DOHH2 (cell line): Measurements from ENCODE around the gene CALHM3.

Experiments used
- H3F3A ChIP-seq: fragments of 200-600 bp; sonication (generic), shearing (Covaris generic); 2 replicates; pipeline ENCODE4 v1.6.0; 2016; ENCODE audit warnings: antibody characterized with exemption, mild to moderate bottlenecking; ENCODE audit not compliant: control insufficient read depth, insufficient read depth
- H3K27ac ChIP-seq: fragments of 200-600 bp; sonication (generic); 2 replicates; pipeline ENCODE4 v1.5.1; 2014; ENCODE audit warnings: low read depth, mild to moderate bottlenecking, low read length, moderate library complexity
- H3K27me3 ChIP-seq: fragments of 200-600 bp; sonication (generic); 2 replicates; pipeline ENCODE4 v1.6.1; 2014; ENCODE audit warnings: mild to moderate bottlenecking, low read length, mixed read lengths; ENCODE audit not compliant: control insufficient read depth
- H3K36me3 ChIP-seq: fragments of 200-600 bp; sonication (generic); 2 replicates; pipeline ENCODE4 v1.6.1; 2014; ENCODE audit warnings: mild to moderate bottlenecking, low read length, moderate library complexity, mixed read lengths; ENCODE audit not compliant: control insufficient read depth
- H3K4me1 ChIP-seq: fragments of 200-600 bp; sonication (generic); 2 replicates; pipeline ENCODE4 v1.6.1; 2014; ENCODE audit warnings: mild to moderate bottlenecking, low read length, mixed read lengths; ENCODE audit not compliant: control insufficient read depth
- H3K4me2 ChIP-seq: fragments of 200-600 bp; sonication (generic); 2 replicates; pipeline ENCODE4 v1.6.0; 2014; ENCODE audit warnings: mild to moderate bottlenecking, low read length, moderate library complexity
- H3K4me3 ChIP-seq: fragments of 200-600 bp; sonication (generic); 2 replicates; pipeline ENCODE4 v1.5.1; 2014; ENCODE audit warnings: mild to moderate bottlenecking, low read length, mixed read lengths
- H3K79me2 ChIP-seq: fragments of 200-600 bp; sonication (generic); 2 replicates; pipeline ENCODE4 v1.6.1; 2014; ENCODE audit warnings: mild to moderate bottlenecking, low read length, mixed read lengths; ENCODE audit not compliant: control insufficient read depth
- H3K9me2 ChIP-seq: fragments of 200-600 bp; sonication (generic); replicated peaks from 2 replicates; pipeline ENCODE4 v1.6.1; 2014; ENCODE audit warnings: mild to moderate bottlenecking, low read length, mixed read lengths; ENCODE audit not compliant: control insufficient read depth
- H3K9me3 ChIP-seq: fragments of 200-600 bp; sonication (generic); 2 replicates; pipeline ENCODE4 v1.6.1; 2014; ENCODE audit warnings: antibody characterized with exemption, low read length, mixed read lengths; ENCODE audit not compliant: control insufficient read depth, insufficient read depth
- H4K20me1 ChIP-seq: fragments of 200-600 bp; sonication (generic); 2 replicates; pipeline ENCODE4 v1.6.0; 2014; ENCODE audit warnings: low read depth, mild to moderate bottlenecking, antibody characterized with exemption, low read length, moderate library complexity; ENCODE audit not compliant: control insufficient read depth, insufficient read depth
- CTCF ChIP-seq: fragments of 200-600 bp; sonication (generic); IDR thresholded peaks from one replicate; pipeline ENCODE4 v1.5.1; 2014; ENCODE audit warnings: antibody characterized with exemption, mild to moderate bottlenecking, low read depth, low read length; ENCODE audit not compliant: poor library complexity, severe bottlenecking
- EZH2phosphoT487 ChIP-seq: fragments of 200-600 bp; sonication (generic); IDR thresholded peaks from 2 replicates; pipeline ENCODE4 v1.6.1; 2017; ENCODE audit warnings: borderline replicate concordance, mild to moderate bottlenecking, antibody characterized with exemption, low read length, moderate library complexity, mixed read lengths

CALHM3 gene

GRCh38 chr10:103478671-103479070, 369 bp downstream of the CALHM3 start:
- H3K79me2 ChIP-seq, result no peaks in the 10 kb centered on the region
- TF ChIP-seq CTCF (no peak), EZH2phosphoT487 (no peak)
- H3K27me3 ChIP-seq, result no peaks in the 10 kb centered on the region
- no peak overlapping the region for H3K4me3 ChIP-seq
- no peaks in the 10 kb centered on the region for H3K36me3 ChIP-seq
- no peak overlapping the region for H3K27ac ChIP-seq
- no peak overlapping the region for H3K4me2 ChIP-seq
- H4K20me1 ChIP-seq, result no peaks in the 10 kb centered on the region
- peaks cover 26% of the 10 kb centered on the region for H3K4me1 ChIP-seq
- no peaks in the 10 kb centered on the region for H3K9me3 ChIP-seq
- H3F3A ChIP-seq, result peaks cover 4% of the 10 kb centered on the region
- H3K9me2 ChIP-seq, result no peaks in the 10 kb centered on the region

GRCh38 chr10:103476046-103476768, 2.8 kb downstream of the CALHM3 start:
- no peaks in the 10 kb centered on the region for H3K9me3 ChIP-seq
- no peaks in the 10 kb centered on the region for H3K36me3 ChIP-seq
- no peak overlapping the region for H3K27ac ChIP-seq
- no peaks in the 10 kb centered on the region for H4K20me1 ChIP-seq
- TF ChIP-seq CTCF (peak; percentile 85), EZH2phosphoT487 (no peak)
- H3F3A ChIP-seq, result peaks cover 8% of the 10 kb centered on the region
- peaks cover 41% of the 10 kb centered on the region for H3K4me1 ChIP-seq
- H3K27me3 ChIP-seq, result no peaks in the 10 kb centered on the region
- no peaks in the 10 kb centered on the region for H3K79me2 ChIP-seq
- no peak overlapping the region for H3K4me3 ChIP-seq
- H3K9me2 ChIP-seq, result no peaks in the 10 kb centered on the region
- H3K4me2 ChIP-seq, result peak overlapping the region; percentile 12; the same call in 1 of the 2 replicates

- no peak overlapping the region for H3K27ac ChIP-seq
These were observed 3.6 kb downstream of the CALHM3 start for GRCh38 chr10:103475437-103475836.

More at GRCh38 chr10:103475437-103475836, 3.6 kb downstream of the CALHM3 start:
- H3K79me2 ChIP-seq, result no peaks in the 10 kb centered on the region
- no peaks in the 10 kb centered on the region for H3K36me3 ChIP-seq
- peaks cover 16% of the 10 kb centered on the region for H3F3A ChIP-seq
- TF ChIP-seq CTCF (no peak), EZH2phosphoT487 (no peak)
- no peak overlapping the region for H3K4me2 ChIP-seq
- H3K27me3 ChIP-seq, result no peaks in the 10 kb centered on the region
- H3K4me3 ChIP-seq, result no peak overlapping the region
- H3K9me3 ChIP-seq, result no peaks in the 10 kb centered on the region
- no peaks in the 10 kb centered on the region for H4K20me1 ChIP-seq
- peaks cover 48% of the 10 kb centered on the region for H3K4me1 ChIP-seq
- H3K9me2 ChIP-seq, result no peaks in the 10 kb centered on the region
